HG03103 (cell line): ENCODE measurements around the gene VEGFA.

Experiments
- ATAC-seq: cut with Tn5 transposase; IDR thresholded peaks from one replicate; pipeline ENCODE4 v1.9.1; 2021; ENCODE audit warnings: low read depth; ENCODE audit not compliant: unreplicated experiment

Gene VEGFA

DNA sequence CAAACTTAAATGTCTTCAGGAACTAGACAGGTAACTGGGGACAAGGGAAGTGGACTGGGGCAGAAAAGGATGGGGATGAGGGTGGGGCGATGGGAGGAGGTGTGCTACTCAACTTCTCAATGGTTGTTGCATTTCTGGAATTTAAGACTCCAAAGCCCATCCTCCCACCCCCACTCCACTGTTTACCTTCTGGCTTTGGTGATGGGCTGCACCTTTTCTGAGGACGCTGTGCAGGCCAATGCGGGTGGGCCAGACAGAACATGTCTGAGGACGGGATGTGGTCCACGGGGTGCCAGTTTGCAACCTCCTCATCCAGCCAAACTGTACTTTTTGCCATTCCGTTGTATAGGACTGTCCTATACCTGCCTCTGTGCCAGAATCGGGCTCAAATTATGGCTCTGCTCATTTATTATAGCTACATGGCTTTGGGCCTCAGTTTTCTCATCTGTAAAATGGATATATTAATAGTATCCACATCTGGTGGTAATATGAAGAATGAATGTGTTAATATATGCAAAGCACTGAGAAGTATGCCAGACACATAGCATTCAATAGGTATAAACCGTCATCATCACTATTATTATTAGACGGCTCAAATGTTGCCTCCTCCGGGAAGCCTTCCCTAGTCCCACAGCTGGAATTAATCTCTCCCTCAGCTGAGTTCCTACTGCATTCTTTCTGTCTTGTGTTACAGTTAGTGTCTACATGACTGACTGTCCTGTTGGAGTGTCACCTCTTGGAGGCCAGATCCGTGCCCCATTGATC is 31.0 kb upstream of the VEGFA start:
- ATAC-seq = no peak

DNA sequence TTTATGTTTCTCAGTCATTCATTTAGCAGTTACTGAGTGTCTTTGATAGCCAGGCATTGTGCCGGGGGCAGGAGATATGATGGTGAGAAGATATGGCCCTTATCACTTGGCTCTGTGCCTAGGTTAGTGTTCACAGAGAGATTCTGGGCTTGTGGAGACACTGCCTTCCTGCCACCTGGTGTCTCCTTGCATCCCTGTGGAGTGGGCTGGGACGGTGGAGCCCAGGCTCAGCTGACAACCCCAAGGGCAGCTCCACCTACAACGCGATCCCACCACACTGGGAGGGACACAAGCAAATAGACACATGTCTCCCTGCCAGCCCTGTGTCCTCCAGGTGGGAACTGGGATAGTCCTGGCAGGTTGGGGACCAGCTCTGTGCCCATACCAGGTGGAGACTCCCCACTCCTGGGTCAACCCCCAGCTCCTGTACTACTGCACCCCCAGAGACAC is 30.3 kb upstream of the VEGFA start:
- ATAC-seq = no peak

DNA sequence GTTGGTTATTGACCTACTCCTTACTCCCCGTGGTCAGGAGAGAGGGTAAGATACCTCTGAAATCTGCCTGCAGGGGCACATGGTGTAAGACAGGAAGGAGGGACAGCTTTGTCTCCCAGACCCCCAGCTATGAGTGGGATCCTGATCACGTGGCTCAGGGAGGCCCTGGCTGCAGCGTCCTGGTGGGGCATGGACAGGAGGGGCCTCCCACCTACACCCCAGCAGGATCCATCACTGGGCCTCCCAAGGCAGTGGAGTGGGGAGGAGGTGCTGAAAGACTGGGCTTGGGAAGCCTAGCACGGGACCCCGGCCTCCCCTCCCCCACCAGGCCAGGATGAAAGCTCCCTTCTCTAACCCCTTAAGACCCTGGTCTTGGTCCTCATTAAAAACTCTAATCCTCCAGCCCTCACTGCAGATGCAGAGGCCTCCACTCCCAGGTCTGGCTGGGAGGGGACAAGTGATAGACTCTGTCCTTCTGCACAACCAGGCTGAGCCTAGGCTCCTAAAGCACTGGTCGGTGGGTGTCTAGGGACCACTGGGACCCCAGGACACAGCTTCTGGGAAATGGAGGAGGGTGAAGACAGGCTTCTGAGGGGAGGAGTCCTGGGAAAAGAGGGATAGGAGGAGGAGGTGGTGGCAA is 29.6 kb upstream of the VEGFA start:
- ATAC-seq = no peak

DNA sequence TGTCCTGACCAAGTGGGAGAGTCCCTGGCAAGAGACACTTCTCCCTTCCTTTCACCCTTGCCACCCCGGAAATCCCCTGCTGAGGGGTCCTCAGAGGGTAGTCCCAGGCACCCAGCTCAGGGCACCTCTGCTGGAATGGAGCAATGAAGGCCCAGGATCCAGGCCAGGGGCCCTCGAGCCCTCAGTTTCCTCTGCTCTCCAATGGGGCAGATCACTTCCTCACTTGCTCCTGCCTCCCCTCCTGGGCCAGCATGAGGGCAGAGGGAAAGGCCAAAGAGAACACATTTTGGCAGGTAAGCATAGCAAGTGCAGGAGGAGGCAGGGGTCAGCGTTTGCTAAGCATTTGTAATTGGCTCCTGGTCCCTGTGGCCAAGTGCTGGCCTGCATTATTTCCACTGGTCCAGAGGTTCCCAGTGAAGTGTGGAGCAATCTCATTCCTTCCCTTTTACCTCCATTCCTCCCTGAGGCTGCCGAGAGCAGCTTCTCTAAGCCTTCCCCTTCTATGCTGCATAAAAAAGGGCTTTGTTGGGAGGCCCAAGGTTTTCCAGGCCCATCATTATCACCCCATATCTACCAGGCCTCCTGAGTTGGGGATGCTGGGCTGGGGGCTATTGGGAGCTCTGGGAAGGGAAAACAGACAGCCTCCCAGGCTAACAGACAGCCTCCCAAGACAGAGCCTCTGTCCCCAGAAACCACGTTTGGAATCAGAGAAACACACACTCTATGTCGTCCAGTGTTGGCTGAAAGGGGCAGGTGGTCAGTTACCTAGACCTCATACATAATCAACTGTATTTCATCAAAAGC is 28.8 kb upstream of the VEGFA start:
- ATAC-seq = no peak

DNA sequence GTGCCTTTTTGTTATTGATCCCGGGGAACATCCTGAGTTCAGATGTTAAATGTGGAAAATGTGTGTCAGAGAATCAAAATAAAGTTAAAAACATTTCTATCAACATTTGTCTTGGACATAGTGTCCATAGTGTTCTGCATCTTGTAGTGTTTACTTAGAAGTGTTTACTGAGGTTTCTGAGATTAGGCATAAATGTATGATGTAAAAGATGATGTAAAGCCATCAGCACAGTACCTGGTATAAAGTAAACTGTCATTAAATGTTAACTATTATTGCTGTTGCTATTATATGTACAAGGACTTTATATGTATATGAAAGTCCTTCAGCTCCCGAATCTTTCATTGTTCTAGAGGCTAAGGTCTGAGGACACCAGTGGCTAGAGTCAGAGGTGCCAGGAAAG is 28.2 kb upstream of the VEGFA start:
- ATAC-seq = no peak

DNA sequence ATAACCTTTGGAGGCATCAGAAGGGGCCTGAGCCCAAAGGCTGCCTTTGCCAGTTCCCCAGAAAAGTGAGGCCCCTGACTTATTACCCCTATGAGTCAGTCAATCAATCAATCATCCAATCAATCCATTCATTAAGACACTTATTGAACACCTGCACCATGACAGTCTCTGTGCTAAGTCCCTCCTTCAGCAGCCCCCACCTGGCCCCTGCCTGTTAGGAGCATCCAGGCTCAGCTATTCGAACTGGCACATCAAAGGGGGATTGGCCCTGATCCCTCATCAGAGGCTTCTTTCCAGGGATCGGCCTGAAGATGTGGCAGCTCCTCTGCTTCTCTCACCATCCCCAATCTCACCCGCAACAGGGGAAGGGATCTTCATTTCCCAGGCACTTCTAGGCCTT is 27.7 kb upstream of the VEGFA start:
- no peak for ATAC-seq

DNA sequence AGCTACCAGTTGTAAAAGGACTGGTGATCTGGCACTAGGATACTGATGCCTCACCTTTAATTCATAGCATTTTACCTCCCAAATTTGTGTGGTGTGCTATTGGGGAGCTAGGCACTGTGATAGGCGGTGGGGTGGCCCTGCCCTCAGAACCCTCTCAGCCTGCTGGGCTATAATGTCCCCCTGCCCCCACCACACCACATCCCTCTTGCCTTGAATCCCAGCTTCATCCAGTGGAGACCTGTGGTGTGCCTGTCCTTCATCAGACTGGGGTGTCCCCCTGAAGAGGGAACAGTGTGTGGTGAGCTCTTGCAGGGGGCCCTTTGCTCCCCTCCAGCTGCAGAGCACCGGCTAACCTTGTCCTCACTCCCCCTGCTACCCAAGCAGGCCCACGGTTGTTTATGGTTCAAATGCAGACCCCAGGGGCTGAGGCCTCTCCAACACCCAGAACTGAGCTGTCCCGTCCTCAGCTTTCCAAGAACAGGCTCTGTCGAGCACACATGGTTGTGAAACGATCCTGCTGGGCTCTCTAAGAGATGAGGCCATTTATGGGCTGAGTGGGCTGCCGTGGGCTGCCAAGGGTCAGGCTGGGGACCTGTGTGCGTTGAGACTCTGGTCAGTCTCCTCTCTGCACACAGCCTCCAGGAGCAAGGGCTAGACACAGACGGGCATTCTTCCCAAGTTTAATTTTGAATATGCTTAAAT is 26.9 kb upstream of the VEGFA start:
- no peak for ATAC-seq

DNA sequence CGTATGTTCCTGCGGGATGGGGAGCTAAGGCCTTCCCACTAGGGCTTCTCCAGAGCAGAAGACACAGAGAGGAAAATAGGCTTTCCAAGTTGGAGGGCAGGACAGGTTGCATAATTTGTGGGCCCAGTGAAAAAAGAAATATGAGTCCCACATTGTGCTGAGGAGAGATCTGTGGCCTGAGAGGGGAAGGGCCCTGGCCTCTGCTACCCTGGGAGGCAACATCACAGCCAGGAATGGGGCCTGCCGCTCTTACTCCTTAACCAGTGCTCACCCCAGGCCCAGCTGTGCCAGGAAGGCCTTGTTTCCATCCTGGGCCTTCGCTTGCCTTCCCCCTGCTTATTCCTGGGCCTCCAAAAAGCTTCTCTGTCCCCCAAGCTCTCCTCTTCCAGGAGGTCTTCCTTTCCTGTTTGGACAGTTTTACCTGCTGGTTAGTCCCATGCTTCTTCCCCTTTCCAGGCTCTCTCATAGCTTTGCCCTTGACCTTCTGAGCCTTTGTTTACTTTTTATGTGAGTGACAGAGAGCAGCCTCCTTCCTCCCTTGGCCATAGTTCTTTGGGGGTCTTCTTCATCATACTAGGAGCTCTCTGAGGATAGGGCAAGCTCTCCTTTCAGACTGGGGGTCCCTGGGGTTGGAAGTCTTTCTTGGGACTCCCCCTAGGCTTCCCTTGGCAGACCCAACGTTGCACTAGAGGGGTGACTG is 26.2 kb upstream of the VEGFA start:
- ATAC-seq = no peak

DNA sequence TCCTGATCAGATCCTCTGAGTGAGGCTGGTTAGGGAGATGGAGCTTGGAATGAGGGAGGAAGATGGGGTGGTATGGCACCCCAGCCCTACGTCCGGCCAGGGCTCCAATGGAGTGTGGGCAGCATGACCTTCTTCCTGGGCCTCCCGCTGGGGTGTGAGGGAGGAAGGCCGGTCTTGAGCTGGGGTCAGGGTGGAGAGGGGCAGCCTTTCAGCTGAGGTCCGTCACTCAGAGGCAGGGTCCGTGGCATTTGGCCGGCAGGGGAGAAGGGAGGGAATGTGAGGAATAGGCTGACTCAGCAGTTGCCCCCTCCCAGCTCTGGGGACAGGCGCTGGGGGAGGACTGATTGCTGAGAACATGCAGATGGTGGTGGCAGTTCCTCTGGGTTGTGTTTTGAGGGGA is 25.5 kb upstream of the VEGFA start:
- ATAC-seq = no peak

DNA sequence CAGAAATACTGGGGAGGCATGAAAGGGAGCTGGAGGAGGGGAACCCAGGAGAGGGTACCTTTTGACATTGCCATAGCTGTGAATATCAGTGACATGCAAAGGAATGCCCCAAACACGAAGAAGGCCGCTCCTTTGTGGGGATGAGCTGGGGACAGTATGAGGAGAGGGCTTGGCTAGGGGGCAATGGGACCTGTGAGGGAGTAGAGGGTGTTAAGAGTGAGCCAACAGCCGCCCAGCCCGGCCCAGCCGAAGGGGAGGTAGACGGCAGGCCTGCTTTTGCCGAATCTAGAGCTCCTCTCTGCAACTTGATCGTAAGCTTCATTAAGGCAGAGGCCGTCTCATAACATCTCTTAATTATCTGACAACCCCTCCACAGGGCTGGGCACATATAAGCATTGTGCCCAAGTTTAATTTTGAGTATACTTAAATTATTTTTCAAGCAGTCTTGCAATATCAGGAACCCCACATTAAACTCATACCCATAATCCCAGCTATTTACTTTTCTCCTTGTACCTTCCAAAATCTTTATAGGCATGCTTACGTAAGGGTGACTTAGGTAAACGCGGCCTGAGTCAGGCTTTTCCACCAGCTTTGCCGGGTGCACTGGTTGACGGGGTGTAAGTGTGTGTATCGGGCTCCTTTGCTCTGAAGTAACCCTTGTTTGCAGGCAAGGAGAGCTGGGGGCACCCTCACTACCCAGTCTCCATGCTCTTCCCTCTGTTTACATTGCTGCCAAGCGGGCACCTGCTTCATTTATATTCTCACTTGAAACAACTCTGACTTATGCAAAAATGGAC is 24.9 kb upstream of the VEGFA start:
- no peak for ATAC-seq

DNA sequence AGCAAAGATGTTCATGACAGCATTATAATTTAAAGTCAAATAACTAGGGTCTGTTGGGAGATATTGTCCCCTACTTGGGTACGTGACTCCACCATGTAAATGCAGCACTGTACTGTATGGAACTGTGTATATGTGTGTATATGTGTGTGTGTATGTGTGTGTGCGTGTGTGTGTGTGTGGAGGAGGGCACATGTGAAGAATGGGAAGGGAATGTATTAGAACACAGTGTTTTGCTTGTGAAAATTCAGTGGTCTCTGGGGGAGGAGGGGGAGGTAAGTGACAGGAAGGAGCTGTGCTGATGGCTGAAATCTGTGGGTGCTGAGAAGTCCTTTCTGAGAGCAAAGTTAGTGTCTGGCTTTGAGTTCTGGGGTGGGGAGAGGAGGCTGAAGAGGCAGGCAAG is 23.9 kb upstream of the VEGFA start:
- ATAC-seq = no peak

DNA sequence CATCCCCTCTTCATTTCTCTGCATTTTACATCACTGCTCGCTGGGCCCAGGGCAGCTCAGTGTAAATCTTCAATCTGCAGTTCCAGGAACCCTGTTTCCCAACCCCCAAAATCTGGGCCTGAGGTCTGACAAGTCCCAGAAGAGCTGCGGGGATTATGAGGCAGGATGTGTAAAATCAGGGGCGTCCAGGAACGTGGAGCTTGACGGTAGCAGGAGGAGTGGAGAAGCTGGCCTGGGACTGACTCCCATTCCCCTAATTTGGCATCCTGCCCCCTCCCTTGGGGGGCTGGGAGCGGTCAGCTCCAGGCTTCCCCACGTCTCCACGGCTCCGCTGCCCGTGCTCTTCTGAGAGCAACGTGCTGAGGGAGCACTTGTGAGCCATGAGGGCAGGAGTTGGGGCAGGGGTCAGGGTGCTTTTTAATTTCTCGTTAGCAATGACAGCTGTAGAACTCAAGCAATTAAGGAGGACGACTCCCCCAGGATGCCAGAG is 23.4 kb upstream of the VEGFA start:
- ATAC-seq = no peak

DNA sequence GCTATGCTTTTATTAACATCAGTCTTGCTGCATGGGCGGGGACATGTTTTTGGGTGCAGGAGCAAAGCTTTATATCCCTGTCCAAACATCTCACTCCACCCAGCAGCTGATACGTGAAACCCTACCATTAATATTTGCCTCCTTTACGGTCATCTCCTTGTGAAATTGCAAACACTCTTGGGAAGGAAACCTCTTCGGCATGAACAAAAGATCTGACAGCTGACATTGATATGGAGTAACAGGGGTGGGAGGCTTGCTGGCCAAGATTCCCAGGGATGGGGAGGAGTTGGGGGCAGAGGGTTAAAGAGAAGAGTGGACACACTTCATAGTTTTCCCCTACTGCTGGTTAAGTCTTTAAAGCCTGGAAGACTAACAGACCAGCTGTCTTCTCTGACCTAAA is 22.2 kb upstream of the VEGFA start:
- ATAC-seq = no peak

DNA sequence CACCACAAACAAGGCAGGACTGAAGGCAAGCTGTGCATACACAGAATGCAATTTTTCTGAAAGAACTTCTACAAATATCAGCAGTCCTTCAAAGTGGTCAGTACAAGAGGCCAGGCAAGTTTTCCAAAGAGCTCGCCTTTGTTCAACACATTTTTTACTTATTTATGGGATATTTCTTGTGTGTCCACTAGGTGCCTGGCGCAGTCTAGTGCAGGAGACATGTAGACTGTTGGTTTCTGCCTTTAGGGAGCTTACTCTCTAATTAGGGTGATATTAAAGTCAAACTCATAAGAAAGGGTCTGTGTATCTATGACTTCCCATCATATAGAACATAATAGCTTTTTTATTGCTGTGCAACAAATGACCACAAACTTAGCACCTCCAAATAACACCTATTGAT is 21.2 kb upstream of the VEGFA start:
- ATAC-seq = no peak

DNA sequence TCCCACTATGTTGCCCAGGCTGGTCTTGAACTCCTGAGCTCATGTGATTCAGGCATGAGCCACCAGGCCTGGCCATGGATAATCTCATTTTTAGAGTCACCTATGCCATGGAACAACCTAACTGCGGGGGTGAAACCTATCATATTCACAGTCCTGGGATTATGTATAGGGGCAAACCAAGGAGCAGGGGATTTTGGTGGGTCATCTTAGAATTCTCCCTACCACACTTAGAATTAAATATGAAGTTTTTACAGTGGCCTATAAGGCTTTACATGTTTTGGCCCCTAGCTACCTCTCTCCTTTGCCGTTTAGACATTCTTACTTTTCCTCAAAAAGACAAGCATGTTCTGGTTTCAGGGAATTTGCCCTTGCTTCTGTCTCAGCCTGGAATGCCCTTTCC is 20.6 kb upstream of the VEGFA start:
- no peak for ATAC-seq

DNA sequence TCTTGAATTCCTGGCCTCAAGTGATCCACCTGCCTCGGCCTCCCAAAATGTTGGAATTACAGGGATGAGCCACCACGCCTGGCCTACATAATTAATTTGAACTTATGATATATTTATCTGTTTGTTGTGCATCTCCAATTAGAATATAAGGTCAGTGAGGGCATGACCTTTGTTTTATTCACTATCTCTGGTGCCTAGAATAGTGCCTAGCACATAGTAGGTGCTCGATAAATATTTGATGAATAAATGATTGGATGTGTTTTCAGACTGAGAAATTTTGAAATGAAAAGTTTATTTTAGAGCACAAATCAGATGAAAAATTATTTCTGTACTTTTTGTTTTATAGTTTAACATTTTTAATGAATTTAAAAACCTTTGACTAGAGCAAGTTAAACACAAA is 19.4 kb upstream of the VEGFA start:
- no peak for ATAC-seq

DNA sequence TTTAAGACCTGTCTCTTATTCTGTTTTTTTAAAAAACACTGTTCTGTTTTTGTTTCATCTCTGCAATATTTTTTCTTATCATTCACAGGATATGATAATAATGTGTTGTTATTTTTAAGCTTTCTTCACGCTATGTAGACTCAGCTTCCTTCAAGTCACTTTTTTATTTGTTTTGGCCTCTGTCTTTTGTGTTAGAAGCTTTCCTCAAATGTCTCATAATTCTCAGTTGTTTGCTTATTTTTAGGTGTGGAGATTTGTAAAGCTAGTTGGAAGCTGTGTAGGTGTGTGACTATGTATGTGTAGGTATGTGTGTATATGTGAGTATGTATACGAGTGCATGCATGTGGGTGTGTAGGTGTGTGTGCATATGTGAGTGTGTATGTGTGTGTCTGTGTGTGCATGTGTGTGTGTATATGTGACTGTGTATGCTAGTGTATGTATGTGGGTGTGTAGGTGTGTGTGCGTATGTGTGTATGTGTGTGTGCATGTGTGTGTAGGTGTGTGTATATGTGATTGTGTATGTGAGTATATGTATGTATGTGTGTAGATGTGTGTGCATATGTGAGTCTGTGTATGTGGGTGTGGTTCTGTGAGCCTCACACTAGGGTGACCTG is 16.3 kb upstream of the VEGFA start:
- ATAC-seq = no peak

DNA sequence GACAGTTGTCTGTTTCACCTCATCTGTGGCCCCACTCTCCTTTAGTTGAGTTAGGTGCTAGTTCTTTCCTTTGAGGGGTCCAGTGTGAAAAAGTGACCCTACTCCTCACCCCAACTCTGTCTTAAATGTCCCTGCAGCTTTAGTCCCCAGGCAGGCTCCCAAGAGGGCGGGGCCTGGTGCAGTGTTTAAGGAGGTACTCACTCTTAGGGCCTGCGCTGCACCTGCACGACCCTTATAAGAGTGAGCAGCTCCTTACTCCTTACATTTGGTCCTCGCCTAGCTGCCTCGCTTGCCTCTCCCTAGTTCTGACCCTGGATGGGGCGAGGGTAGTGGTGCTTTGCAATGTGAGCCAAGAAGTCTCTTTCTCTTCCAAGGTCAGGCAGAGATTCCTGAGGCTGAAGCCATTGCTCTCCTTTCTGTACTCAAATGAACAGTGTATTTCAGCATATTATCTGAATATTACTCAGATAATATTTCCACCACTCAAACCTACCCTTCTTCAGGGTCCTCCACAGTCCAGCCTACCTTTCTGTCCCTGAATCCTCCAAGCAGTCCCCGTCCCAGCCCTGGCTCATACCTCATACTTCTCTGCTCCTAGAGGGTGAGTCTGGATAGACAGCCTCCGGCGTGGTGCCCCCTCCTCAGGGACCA is 11.9 kb upstream of the VEGFA start:
- ATAC-seq = no peak
